IPS-NIHi11 (cell line): ENCODE results near the gene SPDYE16.
"Not testable (repeated sequence)": the region's sequence is repeated elsewhere in the genome, so short reads cannot be mapped to it uniquely, and the experiment has no call there.

Source experiments
- DNase-seq: peaks from one replicate; pipeline ENCODE4 v3.0.0; 2012; ENCODE audit warnings: mixed read lengths, low spot score

SPDYE16 gene

GRCh38 chr7:76543197-76543596 is at the start of gene SPDYE16:
SPDYE16 (minus strand) TSS chr7:76543297; CDS start chr7:76541459, 1,838 bp downstream.
- not testable (repeated sequence) for DNase-seq

GRCh38 chr7:76592694-76593093 is 49.6 kb upstream of the SPDYE16 start:
- not testable (repeated sequence) for DNase-seq

GRCh38 chr7:76591602-76592304 is 48.7 kb upstream of the SPDYE16 start:
- not testable (repeated sequence) for DNase-seq

- not testable (repeated sequence) for DNase-seq
These were observed 47.9 kb upstream of the SPDYE16 start for GRCh38 chr7:76591033-76591432.

- DNase-seq = not testable (repeated sequence)
These were observed 45.5 kb upstream of the SPDYE16 start for GRCh38 chr7:76588586-76588985.

- DNase-seq = not testable (repeated sequence)
These were observed 43.7 kb upstream of the SPDYE16 start for GRCh38 chr7:76586585-76587315.

- DNase-seq = not testable (repeated sequence)
These were observed 40.7 kb upstream of the SPDYE16 start for GRCh38 chr7:76583636-76584281.

- DNase-seq = not testable (repeated sequence)
These were observed 39.9 kb upstream of the SPDYE16 start for GRCh38 chr7:76582848-76583631.

- not testable (repeated sequence) for DNase-seq
These were observed 33.0 kb upstream of the SPDYE16 start for GRCh38 chr7:76575919-76576655.

GRCh38 chr7:76575431-76575830 is 32.3 kb upstream of the SPDYE16 start:
- not testable (repeated sequence) for DNase-seq

- not testable (repeated sequence) for DNase-seq
These were observed 29.2 kb upstream of the SPDYE16 start for GRCh38 chr7:76572296-76572695.

- not testable (repeated sequence) for DNase-seq
These were observed 27.3 kb upstream of the SPDYE16 start for GRCh38 chr7:76570324-76570775.

GRCh38 chr7:76568742-76569141 is 25.6 kb upstream of the SPDYE16 start:
- not testable (repeated sequence) for DNase-seq

GRCh38 chr7:76567753-76568152 is 24.7 kb upstream of the SPDYE16 start:
- DNase-seq = not testable (repeated sequence)

GRCh38 chr7:76567311-76567710 is 24.2 kb upstream of the SPDYE16 start:
- DNase-seq = not testable (repeated sequence)

- not testable (repeated sequence) for DNase-seq
These were observed 21.9 kb upstream of the SPDYE16 start for GRCh38 chr7:76565001-76565400.

GRCh38 chr7:76561342-76561741 is 18.2 kb upstream of the SPDYE16 start:
- not testable (repeated sequence) for DNase-seq

GRCh38 chr7:76560157-76560556 is 17.1 kb upstream of the SPDYE16 start:
- not testable (repeated sequence) for DNase-seq

- DNase-seq = not testable (repeated sequence)
These were observed 16.6 kb upstream of the SPDYE16 start for GRCh38 chr7:76559685-76560084.

- not testable (repeated sequence) for DNase-seq
These were observed 8.9 kb upstream of the SPDYE16 start for GRCh38 chr7:76551992-76552391.

GRCh38 chr7:76549855-76550248 is 6.8 kb upstream of the SPDYE16 start:
- DNase-seq = not testable (repeated sequence)
